Daoy (cell line): ENCODE results near the gene ERC2. TPM values are rescaled to one million over a fixed set of nuclear protein-coding genes. Genes with fewer than 3 reads are reported as not detected.

Source experiments
- DNase-seq: peaks from one replicate; pipeline ENCODE4 v3.0.0-alpha.2; 2015; ENCODE audit warnings: low read depth
- total RNA-seq: library from RNA; depleted of rRNA; stranded (reverse); fragments of >200 nt; shearing (Covaris generic); gene quantifications from 2 replicates; pipeline ENCODE4 v1.2.3, GENCODE V29; 2014

ERC2 gene
- total RNA-seq, 1 experiment from 2014 or later, result 1.7 TPM

- DNase-seq, result no peak
Observed at GRCh38 chr3:55826731-55827496, 641.4 kb downstream of the ERC2 start.

GRCh38 chr3:55826097-55826496, 642.2 kb downstream of the ERC2 start:
- DNase-seq, result no peak

- DNase-seq, result no peak
Observed at GRCh38 chr3:55824406-55824805, 643.9 kb downstream of the ERC2 start.

- no peak for DNase-seq
Observed at GRCh38 chr3:55823829-55824228, 644.4 kb downstream of the ERC2 start.

GRCh38 chr3:55823001-55823400, 645.3 kb downstream of the ERC2 start:
- no peak for DNase-seq

GRCh38 chr3:55819005-55819404, 649.3 kb downstream of the ERC2 start:
- DNase-seq, result no peak

GRCh38 chr3:55818485-55818884, 649.8 kb downstream of the ERC2 start:
- DNase-seq, result no peak

- no peak for DNase-seq
Observed at GRCh38 chr3:55816794-55817576, 651.3 kb downstream of the ERC2 start.

GRCh38 chr3:55815262-55815661, 653.0 kb downstream of the ERC2 start:
- no peak for DNase-seq

- no peak for DNase-seq
Observed at GRCh38 chr3:55813268-55814097, 654.8 kb downstream of the ERC2 start.

GRCh38 chr3:55812394-55813013, 655.8 kb downstream of the ERC2 start:
- no peak for DNase-seq

- DNase-seq, result no peak
Observed at GRCh38 chr3:55807210-55807609, 661.1 kb downstream of the ERC2 start.

- no peak for DNase-seq
Observed at GRCh38 chr3:55805169-55805568, 663.1 kb downstream of the ERC2 start.

GRCh38 chr3:55804170-55805095, 663.8 kb downstream of the ERC2 start:
- DNase-seq, result no peak

- no peak for DNase-seq
Observed at GRCh38 chr3:55802816-55803215, 665.5 kb downstream of the ERC2 start.

- DNase-seq, result no peak
Observed at GRCh38 chr3:55801676-55802075, 666.6 kb downstream of the ERC2 start.

GRCh38 chr3:55801068-55801467, 667.2 kb downstream of the ERC2 start:
- no peak for DNase-seq

- DNase-seq, result no peak
Observed at GRCh38 chr3:55797775-55798174, 670.5 kb downstream of the ERC2 start.

GRCh38 chr3:55797084-55797483, 671.2 kb downstream of the ERC2 start:
- DNase-seq, result no peak

GRCh38 chr3:55796533-55796932, 671.7 kb downstream of the ERC2 start:
- DNase-seq, result no peak

- peak; percentile 6 for DNase-seq
Observed at GRCh38 chr3:55795746-55796145, 672.5 kb downstream of the ERC2 start.
